ENCODE measurements around the gene REC8.

- TF ChIP-seq CTCF (IDR thresholded peaks at IDR 0.05) (no peak), POLR2A (IDR thresholded peaks at IDR 0.05) (no peak)
Observed at GRCh38 chr14:24189059-24189375, 17.1 kb downstream of the REC8 start.

All from heart left ventricle (tissue), 13 donors.